Astrocyte (in vitro differentiated cells and primary cell): ENCODE measurements around the gene TP53AIP1.

Experiments
- EZH2 ChIP-seq: IDR thresholded peaks from 2 replicates; pipeline ENCODE4 v1.6.1; 2012; ENCODE audit warnings: mild to moderate bottlenecking, low read length, inconsistent platforms; ENCODE audit not compliant: insufficient read depth
- TF ChIP-seq, protein P1 (sequence below): IDR thresholded peaks from 2 replicates; pipeline ENCODE4 v1.5.1; 2011; ENCODE audit warnings: low read depth, mild to moderate bottlenecking, inconsistent platforms, low read length, moderate library complexity; ENCODE audit not compliant: insufficient read depth

- TF ChIP-seq, protein P1, sequence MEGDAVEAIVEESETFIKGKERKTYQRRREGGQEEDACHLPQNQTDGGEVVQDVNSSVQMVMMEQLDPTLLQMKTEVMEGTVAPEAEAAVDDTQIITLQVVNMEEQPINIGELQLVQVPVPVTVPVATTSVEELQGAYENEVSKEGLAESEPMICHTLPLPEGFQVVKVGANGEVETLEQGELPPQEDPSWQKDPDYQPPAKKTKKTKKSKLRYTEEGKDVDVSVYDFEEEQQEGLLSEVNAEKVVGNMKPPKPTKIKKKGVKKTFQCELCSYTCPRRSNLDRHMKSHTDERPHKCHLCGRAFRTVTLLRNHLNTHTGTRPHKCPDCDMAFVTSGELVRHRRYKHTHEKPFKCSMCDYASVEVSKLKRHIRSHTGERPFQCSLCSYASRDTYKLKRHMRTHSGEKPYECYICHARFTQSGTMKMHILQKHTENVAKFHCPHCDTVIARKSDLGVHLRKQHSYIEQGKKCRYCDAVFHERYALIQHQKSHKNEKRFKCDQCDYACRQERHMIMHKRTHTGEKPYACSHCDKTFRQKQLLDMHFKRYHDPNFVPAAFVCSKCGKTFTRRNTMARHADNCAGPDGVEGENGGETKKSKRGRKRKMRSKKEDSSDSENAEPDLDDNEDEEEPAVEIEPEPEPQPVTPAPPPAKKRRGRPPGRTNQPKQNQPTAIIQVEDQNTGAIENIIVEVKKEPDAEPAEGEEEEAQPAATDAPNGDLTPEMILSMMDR = no peak
- no peak for TF ChIP-seq EZH2
These were observed 42.2 kb downstream of the TP53AIP1 start for GRCh38 chr11:128900468-128900867.
